GM21528 (cell line): ENCODE data around the gene STMND1.

Experiments
- ATAC-seq: cut with Tn5 transposase; IDR thresholded peaks from one replicate; pipeline ENCODE4 v1.9.1; 2021; ENCODE audit warnings: mild to moderate bottlenecking, moderate library complexity; ENCODE audit not compliant: unreplicated experiment, low FRiP score

The STMND1 gene

GRCh38 chr6:17157617-17158016, 55.8 kb downstream of the STMND1 start:
- ATAC-seq, result no peak

DNA sequence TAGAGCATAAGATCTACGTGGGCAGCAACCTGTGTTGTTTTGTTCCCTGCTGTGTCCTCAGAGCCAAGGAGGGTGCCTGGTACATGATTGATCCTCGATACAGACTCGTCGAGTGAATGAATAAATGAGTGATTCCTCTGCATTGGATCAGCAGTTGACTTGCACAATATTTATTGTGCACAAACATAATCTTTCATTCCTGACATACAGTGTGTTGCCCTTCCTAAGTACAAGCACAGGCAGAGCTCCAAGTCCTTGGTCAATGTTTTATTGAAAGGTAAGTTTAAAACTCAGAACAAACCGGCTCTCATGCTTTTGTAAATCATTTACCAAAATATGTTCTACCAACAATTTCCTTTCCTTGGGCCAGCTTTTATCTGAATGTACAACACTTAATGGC, 57.4 kb downstream of the STMND1 start:
- ATAC-seq, result no peak

DNA sequence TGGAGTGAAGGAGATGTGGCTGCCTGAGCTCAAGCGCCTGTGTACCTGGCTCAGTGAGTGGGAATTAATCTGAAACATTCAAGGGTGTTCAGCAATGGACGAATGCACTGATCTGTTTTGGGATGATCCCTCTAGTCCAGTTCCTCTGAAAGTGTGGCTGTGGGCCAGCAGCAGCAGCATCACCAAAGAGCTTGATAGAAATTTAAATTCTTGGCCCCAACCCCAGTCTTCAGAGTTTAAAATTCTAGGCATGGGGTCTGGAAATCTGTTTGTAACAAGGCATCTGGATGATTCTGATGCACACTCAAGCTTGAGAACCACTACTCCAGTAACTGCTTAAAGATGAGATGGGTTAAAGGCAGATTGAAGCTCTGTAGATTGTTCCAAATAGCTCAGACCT, 59.2 kb downstream of the STMND1 start:
- no peak for ATAC-seq

GRCh38 chr6:17165383-17165782, 63.5 kb downstream of the STMND1 start:
- ATAC-seq, result no peak

GRCh38 chr6:17167327-17167979, 65.6 kb downstream of the STMND1 start:
- ATAC-seq, result no peak

GRCh38 chr6:17169291-17169690, 67.4 kb downstream of the STMND1 start:
- no peak for ATAC-seq

GRCh38 chr6:17169711-17170110, 67.9 kb downstream of the STMND1 start:
- ATAC-seq, result no peak

GRCh38 chr6:17172836-17173470, 71.1 kb downstream of the STMND1 start:
- no peak for ATAC-seq

DNA sequence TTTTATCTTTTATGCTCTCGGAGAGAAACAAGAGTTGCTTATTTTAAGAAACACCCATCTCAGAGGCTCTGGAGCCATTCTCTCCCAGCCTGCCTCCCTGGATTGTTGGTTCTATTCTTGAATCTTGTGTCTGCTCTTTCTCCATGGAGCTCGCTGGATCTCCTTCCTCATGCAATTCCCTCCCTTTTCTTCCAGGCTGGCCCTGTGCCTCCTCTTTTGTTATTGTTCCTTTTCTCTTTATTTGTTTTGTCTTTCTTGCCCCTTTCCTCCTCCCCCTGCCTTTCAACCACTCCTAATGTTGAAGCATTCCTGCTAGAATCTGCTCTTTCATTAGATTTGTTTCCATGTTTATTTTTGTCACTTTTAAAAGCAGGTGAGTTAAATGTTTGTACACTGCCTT, 76.5 kb downstream of the STMND1 start:
- ATAC-seq, result no peak

DNA sequence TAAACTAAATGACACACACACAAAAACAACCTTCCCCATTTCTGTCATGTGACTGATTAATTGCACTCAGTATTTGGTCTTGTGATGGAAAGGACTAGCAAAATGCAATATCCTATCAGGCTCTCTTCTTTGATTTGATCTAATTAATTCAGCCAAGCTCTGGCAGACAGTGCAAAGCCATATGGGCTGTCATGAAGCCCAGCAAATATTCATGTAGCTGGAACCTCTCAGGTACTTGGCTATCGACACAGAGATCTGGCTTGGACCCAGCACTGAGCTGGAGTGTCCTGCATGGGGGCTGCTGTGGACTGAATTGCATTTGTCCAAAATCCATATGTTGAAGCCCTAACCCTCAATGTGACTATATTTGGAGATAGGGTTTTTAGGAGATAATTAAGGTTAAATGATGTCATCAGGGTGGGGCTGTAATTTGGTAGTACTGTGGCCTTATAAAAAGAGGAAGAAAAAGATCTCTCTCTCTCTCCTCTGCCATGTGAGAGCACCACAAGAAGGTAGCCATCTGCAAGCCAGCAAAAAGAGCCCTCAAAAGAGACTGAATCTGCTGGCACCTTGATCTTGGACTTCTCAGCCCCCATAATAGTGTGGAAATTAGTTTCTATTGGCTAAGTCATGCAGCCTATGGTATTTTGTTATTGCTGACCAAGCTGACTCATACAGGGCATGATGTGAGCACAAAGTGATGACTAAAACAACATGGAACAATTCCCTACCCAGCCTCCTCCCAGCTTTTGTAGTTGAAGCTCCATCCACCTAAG, 77.1 kb downstream of the STMND1 start:
- no peak for ATAC-seq

DNA sequence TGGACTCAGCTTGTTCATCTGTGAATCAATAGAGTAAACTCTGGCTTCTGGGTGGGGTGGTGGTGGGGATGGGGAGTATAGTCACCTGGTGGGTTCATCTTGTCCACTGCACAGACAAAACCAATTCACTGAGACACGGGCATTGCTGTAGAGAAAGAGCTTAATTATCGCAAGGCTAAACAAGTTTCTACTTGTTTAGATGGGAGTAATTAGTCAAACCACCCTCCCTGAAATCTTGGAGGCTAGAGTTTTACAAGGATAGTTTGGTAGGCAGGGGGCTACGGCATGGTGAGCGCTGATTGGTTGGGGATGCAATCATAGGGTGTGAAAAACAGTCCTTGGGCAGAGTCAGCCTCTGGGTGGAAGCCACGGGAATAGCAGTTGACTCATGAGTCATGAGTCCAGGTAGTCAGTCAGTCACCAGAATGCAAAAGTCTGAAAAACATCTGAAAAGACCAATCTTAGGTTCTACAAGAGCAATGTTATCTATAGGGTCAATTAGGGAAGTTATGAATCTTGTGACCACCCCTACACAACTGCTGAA, 77.8 kb downstream of the STMND1 start:
- ATAC-seq, result no peak
